GM12872 (cell line): ENCODE results near the gene FMN1.

Experiments
- TF ChIP-seq, protein P1 (sequence below): IDR thresholded peaks from 3 replicates; pipeline ENCODE4 v1.5.1; 2011; ENCODE audit warnings: low read depth, mild to moderate bottlenecking, low read length, moderate library complexity; ENCODE audit not compliant: insufficient read depth

FMN1 gene

DNA sequence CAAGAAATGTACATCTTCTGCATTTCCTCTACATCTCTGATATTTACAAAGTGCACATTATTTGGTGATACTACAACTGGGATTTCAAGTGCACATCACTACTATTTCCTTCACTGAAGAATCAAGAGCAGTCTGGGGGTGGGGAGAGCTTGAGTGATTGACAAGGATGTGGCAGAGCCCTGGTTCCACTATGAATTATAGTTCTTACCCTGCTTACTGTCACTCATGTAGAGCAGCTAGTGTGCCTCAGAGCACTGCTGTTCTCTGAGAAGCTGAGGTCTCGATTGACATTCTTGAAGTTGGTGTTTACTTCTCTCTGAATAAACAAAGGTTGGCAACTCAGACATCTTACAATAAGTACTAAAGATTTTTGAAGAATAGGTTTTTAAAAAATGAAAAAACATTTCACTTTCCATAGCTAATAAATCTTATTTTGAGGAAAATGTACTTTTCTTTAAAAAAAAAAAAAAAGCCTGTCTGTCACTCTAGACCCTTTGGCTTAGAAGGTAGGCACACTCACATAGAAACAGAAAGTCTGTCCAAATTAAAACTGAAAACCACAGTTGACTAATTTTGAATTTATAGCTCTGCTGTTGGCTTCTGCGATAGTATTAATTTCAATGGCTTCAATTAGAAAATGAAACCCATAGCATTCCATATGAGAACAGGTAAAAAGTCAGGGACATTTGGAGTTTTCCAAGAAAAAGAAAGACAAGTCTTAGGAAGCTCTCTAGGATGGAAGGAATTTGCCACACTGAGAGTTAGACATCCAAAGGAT, 471.2 kb downstream of the FMN1 start:
- TF ChIP-seq, protein P1, sequence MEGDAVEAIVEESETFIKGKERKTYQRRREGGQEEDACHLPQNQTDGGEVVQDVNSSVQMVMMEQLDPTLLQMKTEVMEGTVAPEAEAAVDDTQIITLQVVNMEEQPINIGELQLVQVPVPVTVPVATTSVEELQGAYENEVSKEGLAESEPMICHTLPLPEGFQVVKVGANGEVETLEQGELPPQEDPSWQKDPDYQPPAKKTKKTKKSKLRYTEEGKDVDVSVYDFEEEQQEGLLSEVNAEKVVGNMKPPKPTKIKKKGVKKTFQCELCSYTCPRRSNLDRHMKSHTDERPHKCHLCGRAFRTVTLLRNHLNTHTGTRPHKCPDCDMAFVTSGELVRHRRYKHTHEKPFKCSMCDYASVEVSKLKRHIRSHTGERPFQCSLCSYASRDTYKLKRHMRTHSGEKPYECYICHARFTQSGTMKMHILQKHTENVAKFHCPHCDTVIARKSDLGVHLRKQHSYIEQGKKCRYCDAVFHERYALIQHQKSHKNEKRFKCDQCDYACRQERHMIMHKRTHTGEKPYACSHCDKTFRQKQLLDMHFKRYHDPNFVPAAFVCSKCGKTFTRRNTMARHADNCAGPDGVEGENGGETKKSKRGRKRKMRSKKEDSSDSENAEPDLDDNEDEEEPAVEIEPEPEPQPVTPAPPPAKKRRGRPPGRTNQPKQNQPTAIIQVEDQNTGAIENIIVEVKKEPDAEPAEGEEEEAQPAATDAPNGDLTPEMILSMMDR: no peak

DNA sequence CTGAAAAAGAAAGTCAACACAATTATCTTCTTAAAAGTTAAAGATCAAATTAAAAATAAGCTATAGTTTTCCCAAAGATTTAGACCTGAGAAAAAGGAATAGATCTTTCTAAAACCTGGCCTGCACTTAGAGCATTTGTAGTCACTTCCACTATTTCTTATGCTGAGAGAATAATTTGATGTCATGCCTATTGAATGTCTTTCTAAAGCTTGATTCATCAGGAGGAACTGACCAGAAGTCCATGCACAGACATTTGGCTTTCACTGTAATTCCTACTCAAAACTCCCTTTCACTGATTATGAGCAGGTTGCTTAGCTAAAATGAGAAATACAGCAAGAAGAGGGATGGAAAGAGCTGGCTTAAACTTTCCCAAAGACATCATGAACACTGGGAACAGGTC, 472.4 kb downstream of the FMN1 start:
- TF ChIP-seq, protein P1: no peak

DNA sequence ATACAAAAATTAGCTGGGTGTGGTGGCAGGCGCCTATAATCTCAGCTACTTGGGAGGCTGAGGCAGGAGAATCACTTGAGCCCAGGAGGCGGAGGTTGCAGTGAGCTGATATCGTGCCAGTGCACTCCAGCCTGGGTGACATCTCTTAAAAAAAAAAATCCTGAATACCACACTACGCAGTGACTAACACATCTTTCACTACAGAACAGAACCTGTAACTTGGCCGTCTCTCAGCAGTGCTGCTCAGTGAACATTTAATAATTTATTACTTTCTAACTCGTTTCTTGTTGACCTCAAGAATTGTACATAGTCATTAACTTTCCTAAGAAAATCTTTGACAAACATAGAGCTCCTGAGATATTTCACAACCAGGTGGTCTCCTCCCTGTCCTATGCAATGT, 472.9 kb downstream of the FMN1 start:
- TF ChIP-seq, protein P1: no peak

DNA sequence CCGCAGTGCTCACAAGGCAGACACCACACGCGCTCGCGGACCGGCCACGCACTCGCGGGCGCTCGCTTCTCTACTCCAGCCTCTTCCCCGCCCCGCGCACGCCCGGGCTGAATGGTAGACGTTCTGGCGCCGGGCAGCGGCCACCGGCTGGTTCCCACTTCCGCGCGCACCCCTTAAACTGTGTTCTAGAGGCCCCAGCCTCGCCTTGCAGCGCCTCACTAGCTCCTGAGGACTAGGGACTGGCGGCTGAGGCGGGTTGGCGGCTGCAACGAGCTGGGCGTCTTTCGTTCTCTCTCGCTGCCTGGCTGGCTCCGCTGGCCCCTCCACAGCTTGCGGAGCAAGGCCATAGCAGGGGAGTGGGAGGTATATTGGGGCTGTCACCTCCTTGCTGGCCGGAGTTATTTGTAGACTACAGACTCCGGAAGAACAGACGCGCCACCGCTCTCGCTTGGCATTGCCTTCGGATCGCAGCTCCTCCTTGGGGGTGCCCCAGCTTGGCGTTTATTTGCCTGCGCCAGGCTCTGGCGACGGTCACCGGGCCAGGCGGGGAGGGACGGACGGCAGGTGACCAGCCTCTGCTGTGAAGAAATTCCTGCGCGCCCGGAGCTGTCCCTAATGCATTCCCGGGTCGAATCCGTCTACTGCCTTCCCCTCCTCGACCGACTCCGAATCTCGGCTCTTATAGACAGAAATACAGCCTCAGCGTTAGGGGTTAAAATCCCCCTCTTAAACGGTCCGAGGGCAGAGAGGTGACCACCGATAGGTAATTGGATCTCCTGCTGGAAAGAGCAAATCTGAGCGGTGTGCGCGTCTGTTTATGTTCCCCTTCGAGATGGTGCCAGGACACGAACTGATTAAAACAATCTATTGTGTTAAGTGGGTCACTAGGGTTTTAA, 475.4 kb downstream of the FMN1 start:
- TF ChIP-seq, protein P1: no peak

DNA sequence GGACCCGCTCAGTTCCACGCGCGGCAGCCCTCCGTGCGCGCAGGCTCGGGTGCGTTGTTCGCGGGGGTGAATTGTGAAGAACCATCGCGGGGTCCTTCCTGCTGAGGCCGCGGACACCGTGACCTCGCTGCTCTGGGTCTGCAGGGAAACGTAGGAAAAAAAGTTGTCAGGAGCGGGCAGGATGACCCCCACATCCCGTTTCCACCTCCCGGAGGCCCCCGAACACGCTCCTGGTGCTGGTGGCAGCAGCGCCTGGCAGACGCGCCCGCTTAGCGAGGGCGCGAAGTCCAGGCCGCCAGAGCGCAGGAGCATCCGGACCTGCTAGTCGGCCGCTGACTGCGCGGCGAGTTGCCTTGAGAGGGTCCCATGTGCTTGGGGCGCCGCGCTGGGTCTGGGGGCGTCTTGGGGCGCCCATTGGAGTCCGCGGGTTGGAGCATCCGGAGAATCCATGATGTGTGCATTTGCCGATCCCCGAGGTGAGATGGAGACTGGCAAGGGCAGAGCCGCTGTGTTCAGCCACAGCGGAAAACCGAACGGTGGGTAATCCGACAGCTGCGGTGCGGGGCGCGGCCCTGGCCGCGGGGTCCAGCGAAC, 476.2 kb downstream of the FMN1 start:
- TF ChIP-seq, protein P1: no peak

DNA sequence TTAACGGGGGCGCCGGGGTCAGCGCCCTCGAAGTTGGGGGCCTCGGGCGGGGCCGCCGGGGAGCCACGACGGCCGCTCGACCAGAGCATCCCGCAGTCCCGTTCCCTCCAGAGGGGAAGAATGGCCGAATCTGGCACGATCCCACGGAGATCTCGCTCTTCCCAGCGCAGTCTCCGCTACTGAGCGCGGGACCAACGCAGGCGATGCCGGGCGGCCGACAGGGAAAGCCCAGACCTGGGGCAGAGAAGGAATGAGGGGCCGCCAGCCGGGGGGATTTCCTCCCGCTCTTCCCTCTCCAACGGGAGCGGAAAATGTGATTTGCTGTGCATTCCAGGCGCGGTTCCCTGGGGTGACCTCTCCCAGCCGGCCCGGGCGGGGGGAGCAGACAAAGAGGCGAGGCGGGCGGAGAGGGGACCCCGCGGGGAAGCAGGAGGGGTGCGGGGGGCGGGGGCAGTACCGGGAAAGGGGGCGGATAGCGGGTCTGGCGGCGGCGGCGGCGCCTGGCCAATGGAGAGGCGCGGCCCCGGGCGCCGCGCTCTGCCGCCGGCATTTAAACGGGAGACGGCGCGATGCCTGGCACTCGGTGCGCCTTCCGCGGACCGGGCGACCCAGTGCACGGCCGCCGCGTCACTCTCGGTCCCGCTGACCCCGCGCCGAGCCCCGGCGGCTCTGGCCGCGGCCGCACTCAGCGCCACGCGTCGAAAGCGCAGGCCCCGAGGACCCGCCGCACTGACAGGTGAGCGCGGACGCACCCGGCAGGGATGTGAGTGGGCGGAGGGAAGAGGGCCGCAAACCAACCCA, 476.9 kb downstream of the FMN1 start, which contains the start of gene GREM1:
Gene GREM1, plus strand, starts transcription at position 579 of the 801 bp plus-strand sequence. CDS start 12,687 bp downstream, outside the sequence.
- TF ChIP-seq, protein P1: no peak
